ENCODE measurements around the gene RALGAPA1. TPM values are rescaled to one million over a fixed set of nuclear protein-coding genes. Genes with fewer than 3 reads are reported as not detected.
"Not testable (repeated sequence)": the region's sequence is repeated elsewhere in the genome, so short reads cannot be mapped to it uniquely, and the experiment has no call there.

RALGAPA1 gene
- total RNA-seq, 1 donor from 2014 or later, result 61.0 TPM

GRCh38 chr14:35826218-35826951 lies 17.3 kb upstream of the RALGAPA1 start, which contains the start of gene BRMS1L:
TSS of gene BRMS1L (plus strand) at chr14:35826338. CDS start at chr14:35826517, 179 bp downstream.
- no peak for TF ChIP-seq CTCF (IDR thresholded peaks at IDR 0.05; ENCODE audit: partially characterized antibody, unreplicated experiment)
- Mint-ChIP-seq H3K9me3 (ENCODE audit: unreplicated experiment) (peaks cover 8% of the 10 kb centered on the region), H3K27ac (ENCODE audit: unreplicated experiment) (peak within 1 kb of the TSS; percentile 91), H3K4me1 (ENCODE audit: low read depth, unreplicated experiment) (peaks cover 9% of the 10 kb centered on the region), H3K36me3 (ENCODE audit: unreplicated experiment) (no peaks in the 10 kb centered on the region), H3K4me3 (ENCODE audit: unreplicated experiment) (peak within 1 kb of the TSS; percentile 91), H3K27me3 (ENCODE audit: unreplicated experiment) (peaks cover 2% of the 10 kb centered on the region)
- peak; percentile 99 for DNase-seq

- Mint-ChIP-seq H3K4me1 (ENCODE audit: low read depth, unreplicated experiment) (peaks cover 9% of the 10 kb centered on the region), H3K27ac (ENCODE audit: unreplicated experiment) (peak overlapping the region; percentile 91), H3K9me3 (ENCODE audit: unreplicated experiment) (peaks cover 8% of the 10 kb centered on the region), H3K4me3 (ENCODE audit: unreplicated experiment) (peak overlapping the region; percentile 88), H3K27me3 (ENCODE audit: unreplicated experiment) (peaks cover 2% of the 10 kb centered on the region), H3K36me3 (ENCODE audit: unreplicated experiment) (no peaks in the 10 kb centered on the region)
- no peak for DNase-seq
- TF ChIP-seq CTCF (IDR thresholded peaks at IDR 0.05; ENCODE audit: partially characterized antibody, unreplicated experiment), result no peak
Measured at GRCh38 chr14:35825968-35826217, 16.8 kb upstream of the RALGAPA1 start.

GRCh38 chr14:35824446-35825165 lies 15.5 kb upstream of the RALGAPA1 start:
- H3K36me3 Mint-ChIP-seq (ENCODE audit: unreplicated experiment); H3K4me3 Mint-ChIP-seq (ENCODE audit: unreplicated experiment); H3K27ac Mint-ChIP-seq (ENCODE audit: unreplicated experiment); H3K9me3 Mint-ChIP-seq (ENCODE audit: unreplicated experiment); H3K27me3 Mint-ChIP-seq (ENCODE audit: unreplicated experiment): not testable (repeated sequence)
- peak; percentile 33 for DNase-seq
- peaks cover 11% of the 10 kb centered on the region for H3K4me1 Mint-ChIP-seq (ENCODE audit: low read depth, unreplicated experiment)

GRCh38 chr14:35822501-35822900 lies 13.4 kb upstream of the RALGAPA1 start:
- no peak for DNase-seq
- peaks cover 6% of the 10 kb centered on the region for H3K9me3 Mint-ChIP-seq (ENCODE audit: unreplicated experiment)
- no peak for TF ChIP-seq CTCF (IDR thresholded peaks at IDR 0.05; ENCODE audit: partially characterized antibody, unreplicated experiment)
- H3K4me1 Mint-ChIP-seq (ENCODE audit: low read depth, unreplicated experiment), result peaks cover 7% of the 10 kb centered on the region
- no peak overlapping the region for H3K4me3 Mint-ChIP-seq (ENCODE audit: unreplicated experiment)
- no peak overlapping the region for H3K27ac Mint-ChIP-seq (ENCODE audit: unreplicated experiment)
- H3K27me3 Mint-ChIP-seq (ENCODE audit: unreplicated experiment), result peaks cover 2% of the 10 kb centered on the region
- H3K36me3 Mint-ChIP-seq (ENCODE audit: unreplicated experiment), result no peaks in the 10 kb centered on the region

GRCh38 chr14:35821564-35822411 lies 12.7 kb upstream of the RALGAPA1 start:
- DNase-seq, result no peak
- H3K27ac Mint-ChIP-seq (ENCODE audit: unreplicated experiment), result no peak overlapping the region
- H3K4me1 Mint-ChIP-seq (ENCODE audit: low read depth, unreplicated experiment), result peaks cover 5% of the 10 kb centered on the region
- H3K27me3 Mint-ChIP-seq (ENCODE audit: unreplicated experiment), result peaks cover 2% of the 10 kb centered on the region
- TF ChIP-seq CTCF (IDR thresholded peaks at IDR 0.05; ENCODE audit: partially characterized antibody, unreplicated experiment), result peak; percentile 84
- H3K4me3 Mint-ChIP-seq (ENCODE audit: unreplicated experiment), result no peak overlapping the region
- H3K36me3 Mint-ChIP-seq (ENCODE audit: unreplicated experiment), result no peaks in the 10 kb centered on the region
- H3K9me3 Mint-ChIP-seq (ENCODE audit: unreplicated experiment), result peaks cover 3% of the 10 kb centered on the region
